HCT116 (cell line): ENCODE results near the gene TRDN. TPM values are rescaled to one million over a fixed set of nuclear protein-coding genes. Genes with fewer than 3 reads are reported as not detected.

ENCODE experiments used
- ATAC-seq: fragments of 200-7000 bp; cut with Tn5 transposase; 2 replicates; pipeline ENCODE4 v1.9.1; 2020; ENCODE audit warnings: mild to moderate bottlenecking, moderate library complexity
- BruUV-seq: library from RNA; stranded (reverse); fragments of 400-500 nt; replicated peaks from 2 replicates; lab custom pipeline; 2021; lab: Mats Ljungman, UMichigan
- CTCF ChIA-PET: fragments of 300-600 bp; sonication (Branson Sonifier 250); formaldehyde crosslinking; loops from one replicate; lab custom pipeline; 2021; ENCODE audit warnings: antibody characterized with exemption; lab: Charles Lee
- POLR2A ChIA-PET: fragments of 300-600, 350-600 bp; sonication (Branson Sonifier 250); formaldehyde crosslinking; loops from one replicate; lab custom pipeline; 2021; ENCODE audit warnings: antibody characterized with exemption; lab: Charles Lee
- RAD21 ChIA-PET, 2 experiments: fragments of 300-600 bp; sonication (Branson Sonifier 250); formaldehyde crosslinking; loops; one replicate each; lab custom pipeline; 2023; ENCODE audit warnings: low total read pairs in 2 of 2; ENCODE audit not compliant: uncharacterized antibody in 2 of 2, unreplicated experiment in 2 of 2, low non-redundant PET in 1 of 2; lab: Charles Lee
- DNase-seq: peaks from one replicate; pipeline ENCODE4 v3.0.0-alpha.2; 2010; ENCODE audit warnings: low read depth, low spot score
- H2AFZ ChIP-seq: fragments of 200-600 bp; shearing (Covaris generic), sonication (generic); 2 replicates; pipeline ENCODE4 v1.6.1; 2017; ENCODE audit warnings: low read depth, mixed run types, mixed read lengths, antibody characterized with exemption, low read length; ENCODE audit not compliant: poor library complexity, severe bottlenecking
- H3K27ac ChIP-seq: 2 replicates; pipeline ENCODE4 v1.5.1; 2012; ENCODE audit warnings: low read depth, low read length
- H3K27me3 ChIP-seq: fragments of 200-600 bp; sonication (generic); 2 replicates; pipeline ENCODE4 v1.6.1; 2016; ENCODE audit warnings: mixed run types, low read length, mixed read lengths; ENCODE audit not compliant: insufficient read depth
- H3K36me3 ChIP-seq, 2 experiments: fragments of 200-500 bp in 1 of 2; fragments of 200-600 bp in 1 of 2; sonication (Bioruptor generic) in 1 of 2; sonication (generic) in 1 of 2; 2 replicates each; pipeline versions ENCODE4 v1.5.1 to v1.6.1; 2014 to 2016; ENCODE audit warnings: low read length in 2 of 2, inconsistent platforms in 1 of 2, mixed read lengths in 1 of 2, mixed run types in 1 of 2; ENCODE audit not compliant: insufficient read depth in 2 of 2, control insufficient read depth in 1 of 2
- H3K4me1 ChIP-seq, 2 experiments: fragments of 200-600 bp in 1 of 2; sonication (generic) in 1 of 2; 2 replicates each; pipeline versions ENCODE4 v1.5.1 to v1.6.1; 2012 to 2017; ENCODE audit warnings: low read length in 2 of 2, inconsistent platforms in 1 of 2, mild to moderate bottlenecking in 1 of 2, mixed read lengths in 1 of 2, mixed run types in 1 of 2, moderate library complexity in 1 of 2; ENCODE audit not compliant: insufficient read depth in 2 of 2, control insufficient read depth in 1 of 2
- H3K4me2 ChIP-seq: fragments of 200-600 bp; sonication (generic); 2 replicates; pipeline ENCODE4 v1.6.1; 2017; ENCODE audit warnings: mixed run types, low read length, mixed read lengths
- H3K4me3 ChIP-seq, 2 experiments: fragments of 200-600 bp in 1 of 2; sonication (generic) in 1 of 2; replicated peaks in 1 of 2; 2 replicates each; pipeline ENCODE4 v1.5.1; 2011 to 2016; ENCODE audit warnings: low read length in 2 of 2, control low read depth in 1 of 2, low read depth in 1 of 2, mild to moderate bottlenecking in 1 of 2, mixed read lengths in 1 of 2, mixed run types in 1 of 2
- H3K79me2 ChIP-seq: fragments of 200-600 bp; sonication (generic); 2 replicates; pipeline ENCODE4 v1.6.1; 2017; ENCODE audit warnings: mild to moderate bottlenecking, mixed run types, low read length, moderate library complexity, mixed read lengths; ENCODE audit not compliant: insufficient read depth
- H3K9ac ChIP-seq: fragments of 200-600 bp; sonication (generic); 2 replicates; pipeline ENCODE4 v1.6.1; 2016; ENCODE audit warnings: low read length, mixed read lengths
- H3K9me2 ChIP-seq: fragments of 200-600 bp; sonication (generic), shearing (Covaris generic); 2 replicates; pipeline ENCODE4 v1.6.1; 2017; ENCODE audit warnings: mixed run types, mild to moderate bottlenecking, moderate library complexity; ENCODE audit not compliant: insufficient read depth
- H3K9me3 ChIP-seq, 2 experiments: fragments of 200-500 bp in 1 of 2; fragments of 200-600 bp in 1 of 2; sonication (Bioruptor generic) in 1 of 2; sonication (generic) in 1 of 2; 2 replicates each; pipeline ENCODE4 v1.6.1; 2014 to 2017; ENCODE audit warnings: low read length in 2 of 2, mixed read lengths in 2 of 2, inconsistent platforms in 1 of 2, low read depth in 1 of 2, mild to moderate bottlenecking in 1 of 2, mixed run types in 1 of 2, moderate library complexity in 1 of 2; ENCODE audit not compliant: control insufficient read depth in 1 of 2, insufficient read depth in 1 of 2
- H4K20me1 ChIP-seq: fragments of 200-600 bp; sonication (generic), shearing (Covaris generic); 2 replicates; pipeline ENCODE4 v1.6.1; 2017; ENCODE audit warnings: mixed run types, mild to moderate bottlenecking, moderate library complexity; ENCODE audit not compliant: insufficient read depth
- CBX3 ChIP-seq: IDR thresholded peaks from 2 replicates; pipeline ENCODE4 v1.6.1; 2012; ENCODE audit warnings: low read depth
- CEBPB ChIP-seq: IDR thresholded peaks from 2 replicates; pipeline ENCODE4 v1.6.1; 2012; ENCODE audit warnings: low read depth
- EZH2 ChIP-seq: fragments of 200-600 bp; sonication (generic); IDR thresholded peaks from 2 replicates; pipeline ENCODE4 v1.6.1; 2017; ENCODE audit warnings: antibody characterized with exemption, mixed run types
- FOSL1 ChIP-seq: IDR thresholded peaks from 2 replicates; pipeline ENCODE4 v1.6.1; 2012; ENCODE audit warnings: low read depth
- POLR2AphosphoS5 ChIP-seq: IDR thresholded peaks from 2 replicates; pipeline ENCODE4 v1.6.1; 2011; ENCODE audit warnings: mild to moderate bottlenecking, low read depth, low read length, moderate library complexity
- SIN3A ChIP-seq: IDR thresholded peaks from 2 replicates; pipeline ENCODE4 v1.6.1; 2012; ENCODE audit warnings: low read depth
- SP1 ChIP-seq: IDR thresholded peaks from 2 replicates; pipeline ENCODE4 v1.6.1; 2012; ENCODE audit warnings: low read depth
- TCF7L2 ChIP-seq: IDR thresholded peaks from 2 replicates; pipeline ENCODE4 v1.7.0; 2011; ENCODE audit warnings: borderline replicate concordance, inconsistent platforms; ENCODE audit not compliant: insufficient read depth, insufficient read length; ENCODE audit errors: extremely low read depth
- YY1 ChIP-seq: IDR thresholded peaks from 2 replicates; pipeline ENCODE4 v1.6.1; 2011; ENCODE audit warnings: low read length, low read depth, moderate library complexity, mild to moderate bottlenecking; ENCODE audit not compliant: insufficient replicate concordance; ENCODE audit errors: extremely low read depth
- ZNF274 ChIP-seq: fragments of 200-500 bp; sonication (Bioruptor generic); IDR thresholded peaks from 2 replicates; pipeline ENCODE4 v1.6.1; 2014; ENCODE audit warnings: mild to moderate bottlenecking, low read depth, low read length, inconsistent platforms
- intact Hi-C: fragments of 100-400 bp; cut with micrococcal nuclease; formaldehyde crosslinking; loops from 2 replicates; pipeline ENCODE4 v1.10.0; 2022
- total RNA-seq: library from RNA; stranded (reverse); gene quantifications from one replicate; pipeline ENCODE4 v1.2.1, GENCODE V29; 2021; ENCODE audit not compliant: unreplicated experiment
- TF ChIP-seq, protein P1 (sequence below): IDR thresholded peaks from 2 replicates; pipeline ENCODE4 v1.6.1; 2011; ENCODE audit warnings: mild to moderate bottlenecking, low read length, moderate library complexity; ENCODE audit not compliant: insufficient replicate concordance; ENCODE audit errors: extremely low read depth
- TF ChIP-seq, protein P2 (sequence below): IDR thresholded peaks from 2 replicates; pipeline ENCODE4 v1.6.1; 2012; ENCODE audit warnings: low read depth
- TF ChIP-seq, protein P3 (sequence below): IDR thresholded peaks from 2 replicates; pipeline ENCODE4 v1.6.1; 2012
- TF ChIP-seq, protein P4 (sequence below), 3 experiments: fragments of 200-600 bp in 1 of 3; sonication (generic) in 1 of 3; IDR thresholded peaks in 2 of 3; conservative IDR thresholded peaks in 1 of 3; 2 replicates each; pipeline ENCODE4 v1.5.1; 2012 to 2017; ENCODE audit warnings: low read depth in 2 of 3, low read length in 2 of 3, antibody characterized with exemption in 1 of 3, borderline replicate concordance in 1 of 3, control low read depth in 1 of 3, mild to moderate bottlenecking in 1 of 3, mixed read lengths in 1 of 3, mixed run types in 1 of 3, moderate library complexity in 1 of 3; ENCODE audit not compliant: insufficient read depth in 1 of 3

Gene TRDN
- total RNA-seq, 1 experiment from 2014 or later = not detected

DNA sequence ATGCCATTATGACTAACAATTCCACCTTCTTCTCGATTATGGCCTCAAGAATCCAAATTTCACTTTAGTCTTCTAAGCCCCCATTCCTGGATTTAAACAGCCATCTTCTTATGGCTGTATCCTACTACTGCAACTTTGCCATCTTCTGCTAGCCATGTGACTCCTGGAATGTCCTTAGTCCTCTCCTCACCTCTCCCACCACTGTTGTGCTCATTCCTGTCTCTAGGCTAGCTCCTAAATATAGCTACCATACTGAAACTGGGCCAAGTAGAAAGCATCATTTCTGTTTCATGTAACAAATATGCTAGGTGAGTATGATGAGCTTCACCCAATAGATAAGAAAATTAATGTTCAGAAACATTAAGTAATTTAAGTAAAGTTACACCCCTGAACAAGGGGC is 327.6 kb downstream of the TRDN start:
- Histone ChIP-seq H3K4me3 (no peak overlapping the region), H4K20me1 (no peaks in the 10 kb centered on the region), H3K27ac (no peak overlapping the region), H3K79me2 (no peaks in the 10 kb centered on the region), H3K36me3 (no peaks in the 10 kb centered on the region), H3K4me2 (no peak overlapping the region), H3K9ac (no peak overlapping the region), H3K9me3 (no peaks in the 10 kb centered on the region), H2AFZ (no peak overlapping the region), H3K4me1 (no peaks in the 10 kb centered on the region), H3K9me2 (no peaks in the 10 kb centered on the region), H3K27me3 (no peaks in the 10 kb centered on the region)
- DNase-seq (no peak), ATAC-seq (no peak)
- ChIA-PET RAD21 (no interaction called here), POLR2A (no interaction called here), CTCF (no interaction called here)
- TF ChIP-seq, protein P1, sequence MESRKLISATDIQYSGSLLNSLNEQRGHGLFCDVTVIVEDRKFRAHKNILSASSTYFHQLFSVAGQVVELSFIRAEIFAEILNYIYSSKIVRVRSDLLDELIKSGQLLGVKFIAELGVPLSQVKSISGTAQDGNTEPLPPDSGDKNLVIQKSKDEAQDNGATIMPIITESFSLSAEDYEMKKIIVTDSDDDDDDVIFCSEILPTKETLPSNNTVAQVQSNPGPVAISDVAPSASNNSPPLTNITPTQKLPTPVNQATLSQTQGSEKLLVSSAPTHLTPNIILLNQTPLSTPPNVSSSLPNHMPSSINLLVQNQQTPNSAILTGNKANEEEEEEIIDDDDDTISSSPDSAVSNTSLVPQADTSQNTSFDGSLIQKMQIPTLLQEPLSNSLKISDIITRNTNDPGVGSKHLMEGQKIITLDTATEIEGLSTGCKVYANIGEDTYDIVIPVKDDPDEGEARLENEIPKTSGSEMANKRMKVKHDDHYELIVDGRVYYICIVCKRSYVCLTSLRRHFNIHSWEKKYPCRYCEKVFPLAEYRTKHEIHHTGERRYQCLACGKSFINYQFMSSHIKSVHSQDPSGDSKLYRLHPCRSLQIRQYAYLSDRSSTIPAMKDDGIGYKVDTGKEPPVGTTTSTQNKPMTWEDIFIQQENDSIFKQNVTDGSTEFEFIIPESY = no peak
- TF ChIP-seq, protein P2, sequence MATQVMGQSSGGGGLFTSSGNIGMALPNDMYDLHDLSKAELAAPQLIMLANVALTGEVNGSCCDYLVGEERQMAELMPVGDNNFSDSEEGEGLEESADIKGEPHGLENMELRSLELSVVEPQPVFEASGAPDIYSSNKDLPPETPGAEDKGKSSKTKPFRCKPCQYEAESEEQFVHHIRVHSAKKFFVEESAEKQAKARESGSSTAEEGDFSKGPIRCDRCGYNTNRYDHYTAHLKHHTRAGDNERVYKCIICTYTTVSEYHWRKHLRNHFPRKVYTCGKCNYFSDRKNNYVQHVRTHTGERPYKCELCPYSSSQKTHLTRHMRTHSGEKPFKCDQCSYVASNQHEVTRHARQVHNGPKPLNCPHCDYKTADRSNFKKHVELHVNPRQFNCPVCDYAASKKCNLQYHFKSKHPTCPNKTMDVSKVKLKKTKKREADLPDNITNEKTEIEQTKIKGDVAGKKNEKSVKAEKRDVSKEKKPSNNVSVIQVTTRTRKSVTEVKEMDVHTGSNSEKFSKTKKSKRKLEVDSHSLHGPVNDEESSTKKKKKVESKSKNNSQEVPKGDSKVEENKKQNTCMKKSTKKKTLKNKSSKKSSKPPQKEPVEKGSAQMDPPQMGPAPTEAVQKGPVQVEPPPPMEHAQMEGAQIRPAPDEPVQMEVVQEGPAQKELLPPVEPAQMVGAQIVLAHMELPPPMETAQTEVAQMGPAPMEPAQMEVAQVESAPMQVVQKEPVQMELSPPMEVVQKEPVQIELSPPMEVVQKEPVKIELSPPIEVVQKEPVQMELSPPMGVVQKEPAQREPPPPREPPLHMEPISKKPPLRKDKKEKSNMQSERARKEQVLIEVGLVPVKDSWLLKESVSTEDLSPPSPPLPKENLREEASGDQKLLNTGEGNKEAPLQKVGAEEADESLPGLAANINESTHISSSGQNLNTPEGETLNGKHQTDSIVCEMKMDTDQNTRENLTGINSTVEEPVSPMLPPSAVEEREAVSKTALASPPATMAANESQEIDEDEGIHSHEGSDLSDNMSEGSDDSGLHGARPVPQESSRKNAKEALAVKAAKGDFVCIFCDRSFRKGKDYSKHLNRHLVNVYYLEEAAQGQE = no peak
- TF ChIP-seq, protein P3, sequence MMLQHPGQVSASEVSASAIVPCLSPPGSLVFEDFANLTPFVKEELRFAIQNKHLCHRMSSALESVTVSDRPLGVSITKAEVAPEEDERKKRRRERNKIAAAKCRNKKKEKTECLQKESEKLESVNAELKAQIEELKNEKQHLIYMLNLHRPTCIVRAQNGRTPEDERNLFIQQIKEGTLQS = no peak
- TF ChIP-seq EZH2 (no peak), CBX3 (no peak), SIN3A (no peak), ZNF274 (no peak), YY1 (no peak), FOSL1 (no peak), CEBPB (no peak), SP1 (no peak), TCF7L2 (no peak), POLR2AphosphoS5 (no peak)
- TF ChIP-seq, protein P4, sequence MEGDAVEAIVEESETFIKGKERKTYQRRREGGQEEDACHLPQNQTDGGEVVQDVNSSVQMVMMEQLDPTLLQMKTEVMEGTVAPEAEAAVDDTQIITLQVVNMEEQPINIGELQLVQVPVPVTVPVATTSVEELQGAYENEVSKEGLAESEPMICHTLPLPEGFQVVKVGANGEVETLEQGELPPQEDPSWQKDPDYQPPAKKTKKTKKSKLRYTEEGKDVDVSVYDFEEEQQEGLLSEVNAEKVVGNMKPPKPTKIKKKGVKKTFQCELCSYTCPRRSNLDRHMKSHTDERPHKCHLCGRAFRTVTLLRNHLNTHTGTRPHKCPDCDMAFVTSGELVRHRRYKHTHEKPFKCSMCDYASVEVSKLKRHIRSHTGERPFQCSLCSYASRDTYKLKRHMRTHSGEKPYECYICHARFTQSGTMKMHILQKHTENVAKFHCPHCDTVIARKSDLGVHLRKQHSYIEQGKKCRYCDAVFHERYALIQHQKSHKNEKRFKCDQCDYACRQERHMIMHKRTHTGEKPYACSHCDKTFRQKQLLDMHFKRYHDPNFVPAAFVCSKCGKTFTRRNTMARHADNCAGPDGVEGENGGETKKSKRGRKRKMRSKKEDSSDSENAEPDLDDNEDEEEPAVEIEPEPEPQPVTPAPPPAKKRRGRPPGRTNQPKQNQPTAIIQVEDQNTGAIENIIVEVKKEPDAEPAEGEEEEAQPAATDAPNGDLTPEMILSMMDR (IDR thresholded peaks at IDR 0.05 in 2 of 3, conservative IDR thresholded peaks at IDR 0.05 in 1 of 3; ENCODE audit: borderline replicate concordance in 1 of 3, insufficient read depth in 1 of 3, low read depth in 2 of 3, low read length in 2 of 3) = no peak
- intact Hi-C loops = no loop called here
- BruUV-seq = no TSS peak
